Measurements from ENCODE around the gene RRM2. TPM values are rescaled to one million over a fixed set of nuclear protein-coding genes. Genes with fewer than 3 reads are reported as not detected.

Gene RRM2
- total RNA-seq, 1 donor from 2014 or later = 7.8 TPM

- Histone ChIP-seq H3K9me3 (ENCODE audit: control insufficient read depth in 3 of 3, low read length in 3 of 3) (no peaks in the 10 kb centered on the region), H3K27ac (ENCODE audit: low read depth, low read length) (peak within 1 kb of the TSS; percentile 23), H3K36me3 (ENCODE audit: control insufficient read depth in 3 of 3, insufficient read depth in 3 of 3, low read length in 3 of 3) (no peaks in the 10 kb centered on the region), H3K4me1 (ENCODE audit: control insufficient read depth in 3 of 3, insufficient read depth in 3 of 3, low read length in 3 of 3) (peaks cover 7 to 16% (median 10%) of the 10 kb centered on the region in 3 donors), H3K4me3 (ENCODE audit: low read length in 3 of 3) (peak within 1 kb of the TSS; percentile 57 to 67 (median 62)), H3K9ac (ENCODE audit: low read depth in 1 of 3, low read length in 3 of 3) (peak within 1 kb of the TSS in 2 of 3 donors; percentile 22 to 63), H3K27me3 (ENCODE audit: control insufficient read depth in 3 of 3, insufficient read depth in 3 of 3, low read length in 3 of 3) (peaks cover 45 to 61% (median 58%) of the 10 kb centered on the region in 3 donors)
Observed at GRCh38 chr2:10079870-10080535, 42.5 kb upstream of the RRM2 start, which contains the start of gene CYS1. CYS1 (minus strand) TSS chr2:10080411; CDS start chr2:10080223, 188 bp downstream.

- Histone ChIP-seq H3K36me3 (ENCODE audit: control insufficient read depth in 3 of 3, insufficient read depth in 3 of 3, low read length in 3 of 3) (no peaks in the 10 kb centered on the region), H3K27ac (ENCODE audit: low read depth, low read length) (no peak overlapping the region), H3K4me3 (ENCODE audit: low read length in 3 of 3) (no peak overlapping the region), H3K4me1 (ENCODE audit: control insufficient read depth in 3 of 3, insufficient read depth in 3 of 3, low read length in 3 of 3) (peaks cover 7 to 16% (median 10%) of the 10 kb centered on the region in 3 donors), H3K9me3 (ENCODE audit: control insufficient read depth in 3 of 3, low read length in 3 of 3) (no peaks in the 10 kb centered on the region), H3K9ac (ENCODE audit: low read depth in 1 of 3, low read length in 3 of 3) (no peak overlapping the region), H3K27me3 (ENCODE audit: control insufficient read depth in 3 of 3, insufficient read depth in 3 of 3, low read length in 3 of 3) (peaks cover 41 to 56% (median 51%) of the 10 kb centered on the region in 3 donors)
Observed at GRCh38 chr2:10080536-10081304, 41.8 kb upstream of the RRM2 start.

GRCh38 chr2:10083046-10083445 lies 39.5 kb upstream of the RRM2 start:
- H3K27me3 ChIP-seq (ENCODE audit: control insufficient read depth in 3 of 3, insufficient read depth in 3 of 3, low read length in 3 of 3) = peaks cover 32 to 41% (median 37%) of the 10 kb centered on the region in 3 donors
- H3K9ac ChIP-seq (ENCODE audit: low read depth in 1 of 3, low read length in 3 of 3) = no peak overlapping the region
- H3K27ac ChIP-seq (ENCODE audit: low read depth, low read length) = no peak overlapping the region

GRCh38 chr2:10083692-10084211 lies 38.8 kb upstream of the RRM2 start:
- Histone ChIP-seq H3K9me3 (ENCODE audit: control insufficient read depth in 3 of 3, low read length in 3 of 3) (no peaks in the 10 kb centered on the region), H3K9ac (ENCODE audit: low read depth in 1 of 3, low read length in 3 of 3) (no peak overlapping the region), H3K27ac (ENCODE audit: low read depth, low read length) (no peak overlapping the region), H3K4me1 (ENCODE audit: control insufficient read depth in 3 of 3, insufficient read depth in 3 of 3, low read length in 3 of 3) (peaks cover 5 to 12% (median 6%) of the 10 kb centered on the region in 3 donors), H3K4me3 (ENCODE audit: low read length in 3 of 3) (no peak overlapping the region), H3K36me3 (ENCODE audit: control insufficient read depth in 3 of 3, insufficient read depth in 3 of 3, low read length in 3 of 3) (no peaks in the 10 kb centered on the region), H3K27me3 (ENCODE audit: control insufficient read depth in 3 of 3, insufficient read depth in 3 of 3, low read length in 3 of 3) (peaks cover 25 to 34% (median 30%) of the 10 kb centered on the region in 3 donors)

More at GRCh38 chr2:10083046-10083445, 39.5 kb upstream of the RRM2 start:
- Histone ChIP-seq H3K36me3 (ENCODE audit: control insufficient read depth in 3 of 3, insufficient read depth in 3 of 3, low read length in 3 of 3) (no peaks in the 10 kb centered on the region), H3K4me3 (ENCODE audit: low read length in 3 of 3) (no peak overlapping the region), H3K4me1 (ENCODE audit: control insufficient read depth in 3 of 3, insufficient read depth in 3 of 3, low read length in 3 of 3) (peaks cover 7 to 16% (median 10%) of the 10 kb centered on the region in 3 donors), H3K9me3 (ENCODE audit: control insufficient read depth in 3 of 3, low read length in 3 of 3) (no peaks in the 10 kb centered on the region)

- Histone ChIP-seq H3K27ac (ENCODE audit: low read depth, low read length) (no peak overlapping the region), H3K4me3 (ENCODE audit: low read length in 3 of 3) (no peak overlapping the region), H3K36me3 (ENCODE audit: control insufficient read depth in 3 of 3, insufficient read depth in 3 of 3, low read length in 3 of 3) (no peaks in the 10 kb centered on the region), H3K27me3 (ENCODE audit: control insufficient read depth in 3 of 3, insufficient read depth in 3 of 3, low read length in 3 of 3) (peaks cover 20 to 33% (median 33%) of the 10 kb centered on the region in 3 donors), H3K9me3 (ENCODE audit: control insufficient read depth in 3 of 3, low read length in 3 of 3) (no peaks in the 10 kb centered on the region), H3K9ac (ENCODE audit: low read depth in 1 of 3, low read length in 3 of 3) (no peak overlapping the region), H3K4me1 (ENCODE audit: control insufficient read depth in 3 of 3, insufficient read depth in 3 of 3, low read length in 3 of 3) (peaks cover under 1 to 6% (median under 1%) of the 10 kb centered on the region in 3 donors)
Observed at GRCh38 chr2:10084223-10084865, 38.2 kb upstream of the RRM2 start.

- peaks cover 0 to 6% (median 0%) of the 10 kb centered on the region in 3 donors for H3K4me1 ChIP-seq (ENCODE audit: control insufficient read depth in 3 of 3, insufficient read depth in 3 of 3, low read length in 3 of 3)
- H3K27me3 ChIP-seq (ENCODE audit: control insufficient read depth in 3 of 3, insufficient read depth in 3 of 3, low read length in 3 of 3) = peaks cover 23 to 36% (median 35%) of the 10 kb centered on the region in 3 donors
- no peak overlapping the region for H3K27ac ChIP-seq (ENCODE audit: low read depth, low read length)
- no peak overlapping the region for H3K4me3 ChIP-seq (ENCODE audit: low read length in 3 of 3)
- H3K9me3 ChIP-seq (ENCODE audit: control insufficient read depth in 3 of 3, low read length in 3 of 3) = no peaks in the 10 kb centered on the region
- no peak overlapping the region for H3K9ac ChIP-seq (ENCODE audit: low read depth in 1 of 3, low read length in 3 of 3)
- no peaks in the 10 kb centered on the region for H3K36me3 ChIP-seq (ENCODE audit: control insufficient read depth in 3 of 3, insufficient read depth in 3 of 3, low read length in 3 of 3)
Observed at GRCh38 chr2:10085043-10085667, 37.4 kb upstream of the RRM2 start.

- H3K27me3 ChIP-seq (ENCODE audit: control insufficient read depth in 3 of 3, insufficient read depth in 3 of 3, low read length in 3 of 3) = peaks cover 22 to 37% (median 31%) of the 10 kb centered on the region in 3 donors
- peaks cover 0 to 6% (median 0%) of the 10 kb centered on the region in 3 donors for H3K4me1 ChIP-seq (ENCODE audit: control insufficient read depth in 3 of 3, insufficient read depth in 3 of 3, low read length in 3 of 3)
- H3K9ac ChIP-seq (ENCODE audit: low read depth in 1 of 3, low read length in 3 of 3) = no peak overlapping the region
- no peaks in the 10 kb centered on the region for H3K9me3 ChIP-seq (ENCODE audit: control insufficient read depth in 3 of 3, low read length in 3 of 3)
- no peak overlapping the region for H3K27ac ChIP-seq (ENCODE audit: low read depth, low read length)
- H3K4me3 ChIP-seq (ENCODE audit: low read length in 3 of 3) = no peak overlapping the region
- H3K36me3 ChIP-seq (ENCODE audit: control insufficient read depth in 3 of 3, insufficient read depth in 3 of 3, low read length in 3 of 3) = no peaks in the 10 kb centered on the region
Observed at GRCh38 chr2:10085668-10086059, 36.9 kb upstream of the RRM2 start.

- peaks cover 25 to 49% (median 34%) of the 10 kb centered on the region in 3 donors for H3K27me3 ChIP-seq (ENCODE audit: control insufficient read depth in 3 of 3, insufficient read depth in 3 of 3, low read length in 3 of 3)
- no peak overlapping the region for H3K27ac ChIP-seq (ENCODE audit: low read depth, low read length)
Observed at GRCh38 chr2:10086950-10087349, 35.6 kb upstream of the RRM2 start.

GRCh38 chr2:10087360-10087759 lies 35.2 kb upstream of the RRM2 start:
- Histone ChIP-seq H3K36me3 (ENCODE audit: control insufficient read depth in 3 of 3, insufficient read depth in 3 of 3, low read length in 3 of 3) (no peaks in the 10 kb centered on the region), H3K4me3 (ENCODE audit: low read length in 3 of 3) (no peak overlapping the region), H3K4me1 (ENCODE audit: control insufficient read depth in 3 of 3, insufficient read depth in 3 of 3, low read length in 3 of 3) (peaks cover 0 to 6% (median 0%) of the 10 kb centered on the region in 3 donors), H3K9me3 (ENCODE audit: control insufficient read depth in 3 of 3, low read length in 3 of 3) (no peaks in the 10 kb centered on the region), H3K27me3 (ENCODE audit: control insufficient read depth in 3 of 3, insufficient read depth in 3 of 3, low read length in 3 of 3) (peaks cover 23 to 48% (median 36%) of the 10 kb centered on the region in 3 donors), H3K27ac (ENCODE audit: low read depth, low read length) (no peak overlapping the region), H3K9ac (ENCODE audit: low read depth in 1 of 3, low read length in 3 of 3) (no peak overlapping the region)

More at GRCh38 chr2:10086950-10087349, 35.6 kb upstream of the RRM2 start:
- Histone ChIP-seq H3K9ac (ENCODE audit: low read depth in 1 of 3, low read length in 3 of 3) (no peak overlapping the region), H3K4me3 (ENCODE audit: low read length in 3 of 3) (no peak overlapping the region), H3K9me3 (ENCODE audit: control insufficient read depth in 3 of 3, low read length in 3 of 3) (no peaks in the 10 kb centered on the region), H3K4me1 (ENCODE audit: control insufficient read depth in 3 of 3, insufficient read depth in 3 of 3, low read length in 3 of 3) (peaks cover 0 to 6% (median 0%) of the 10 kb centered on the region in 3 donors), H3K36me3 (ENCODE audit: control insufficient read depth in 3 of 3, insufficient read depth in 3 of 3, low read length in 3 of 3) (no peaks in the 10 kb centered on the region)
